Measurements from ENCODE around the gene TFB1M. TPM values are rescaled to one million over a fixed set of nuclear protein-coding genes. Genes with fewer than 3 reads are reported as not detected.

Gene TFB1M
- total RNA-seq, 4 donors from 2014 or later = 11.4 to 26.4 (median 13.3) TPM

- no peak for DNase-seq
- no peak overlapping the region for H3K4me3 ChIP-seq
- H3K9me3 ChIP-seq = peaks cover 0 to 12% (median 0%) of the 10 kb centered on the region in 4 donors
- H3K27ac ChIP-seq = no peak overlapping the region
- TF ChIP-seq CTCF (IDR thresholded peaks at IDR 0.05) = no peak
- TF ChIP-seq POLR2A (IDR thresholded peaks at IDR 0.05) = no peak
- H3K27me3 ChIP-seq = no peaks in the 10 kb centered on the region
- no peaks in the 10 kb centered on the region for H3K36me3 ChIP-seq
- no peaks in the 10 kb centered on the region for H3K4me1 ChIP-seq
Measured at GRCh38 chr6:155351273-155352129, 37.2 kb upstream of the TFB1M start.

DNA sequence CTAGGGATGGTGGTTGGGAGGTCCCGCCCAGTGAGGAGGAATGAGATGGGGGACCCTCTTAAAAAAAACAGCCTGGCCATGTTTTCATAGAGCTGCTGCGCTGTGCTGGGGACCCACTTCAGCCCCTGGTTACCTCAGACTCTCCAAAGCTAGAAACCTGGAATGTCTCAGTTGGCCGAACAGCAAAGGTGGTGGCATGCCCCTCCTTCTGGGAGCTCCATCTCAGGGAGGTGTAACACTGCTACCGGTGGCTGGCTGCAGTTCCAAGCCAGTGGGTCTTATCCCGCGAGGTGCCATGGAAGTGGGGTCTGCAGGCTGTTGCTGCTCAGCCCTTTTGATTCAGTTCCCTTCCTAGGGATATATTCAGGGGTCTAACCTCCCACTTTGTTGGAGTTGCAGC lies 35.7 kb upstream of the TFB1M start:
- TF ChIP-seq CTCF (IDR thresholded peaks at IDR 0.05) = no peak
- no peak for TF ChIP-seq POLR2A (IDR thresholded peaks at IDR 0.05)
- no peaks in the 10 kb centered on the region for H3K36me3 ChIP-seq
- no peak overlapping the region for H3K4me3 ChIP-seq
- H3K9me3 ChIP-seq = peaks cover 0 to 12% (median 0%) of the 10 kb centered on the region in 4 donors
- no peak overlapping the region for H3K27ac ChIP-seq
- no peaks in the 10 kb centered on the region for H3K4me1 ChIP-seq
- no peaks in the 10 kb centered on the region for H3K27me3 ChIP-seq
- DNase-seq = no peak

DNA sequence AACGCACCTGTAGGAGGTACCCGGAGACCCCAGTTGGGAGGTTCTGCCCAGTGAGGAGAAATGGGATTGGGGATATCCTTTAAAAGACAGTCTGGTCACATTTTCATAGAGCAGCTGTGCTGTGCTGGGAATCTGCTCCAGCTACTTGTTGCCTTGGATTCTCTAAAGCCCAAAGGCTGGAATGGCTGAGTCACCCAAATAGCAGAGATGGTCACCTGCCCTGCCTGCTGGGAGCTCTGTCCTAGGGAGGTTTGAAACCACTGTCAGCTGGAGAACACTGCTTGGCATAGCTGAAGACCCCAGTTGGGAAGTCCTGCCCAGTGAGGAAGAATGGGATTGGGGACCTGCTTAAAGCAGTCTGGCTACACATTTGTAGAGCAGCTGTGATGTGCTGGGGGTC lies 34.8 kb upstream of the TFB1M start:
- Histone ChIP-seq H3K27ac (no peak overlapping the region), H3K9me3 (peaks cover 0 to 12% (median 0%) of the 10 kb centered on the region in 4 donors), H3K4me1 (no peaks in the 10 kb centered on the region), H3K36me3 (no peaks in the 10 kb centered on the region), H3K27me3 (no peaks in the 10 kb centered on the region), H3K4me3 (no peak overlapping the region)
- no peak for DNase-seq
- TF ChIP-seq POLR2A (IDR thresholded peaks at IDR 0.05) (no peak), CTCF (IDR thresholded peaks at IDR 0.05) (no peak)

GRCh38 chr6:155347800-155348199 lies 33.5 kb upstream of the TFB1M start:
- Histone ChIP-seq H3K36me3 (no peaks in the 10 kb centered on the region), H3K4me3 (no peak overlapping the region), H3K9me3 (peaks cover 0 to 1% (median 0%) of the 10 kb centered on the region in 4 donors), H3K4me1 (no peaks in the 10 kb centered on the region), H3K27me3 (no peaks in the 10 kb centered on the region), H3K27ac (no peak overlapping the region)
- DNase-seq = no peak
- TF ChIP-seq CTCF (IDR thresholded peaks at IDR 0.05) (no peak), POLR2A (IDR thresholded peaks at IDR 0.05) (no peak)

DNA sequence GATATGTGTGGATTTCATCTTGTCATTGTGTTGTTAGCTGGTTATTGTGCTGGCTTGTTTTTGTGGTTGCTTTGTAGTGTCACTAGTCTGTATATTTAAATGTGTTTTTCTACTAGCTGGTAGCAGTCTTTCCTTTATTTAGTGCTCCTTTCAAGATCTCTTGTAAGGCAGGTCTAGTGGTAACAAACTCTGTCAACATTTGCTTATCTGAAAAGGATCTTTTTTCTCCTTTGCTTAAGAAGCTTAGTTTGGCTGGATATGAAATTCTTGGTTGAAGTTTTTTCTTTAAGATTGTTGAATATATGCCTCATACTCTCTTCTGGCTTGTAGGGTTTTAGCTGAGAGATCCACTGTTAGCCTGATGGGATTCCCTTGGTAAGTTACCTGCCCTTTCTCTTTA lies 32.7 kb upstream of the TFB1M start:
- Histone ChIP-seq H3K9me3 (no peaks in the 10 kb centered on the region), H3K36me3 (no peaks in the 10 kb centered on the region), H3K27ac (no peak overlapping the region), H3K4me1 (no peaks in the 10 kb centered on the region), H3K27me3 (no peaks in the 10 kb centered on the region), H3K4me3 (no peak overlapping the region)
- no peak for TF ChIP-seq POLR2A (IDR thresholded peaks at IDR 0.05)
- TF ChIP-seq CTCF (IDR thresholded peaks at IDR 0.05) = no peak
- no peak for DNase-seq
